K562 (cell line): ENCODE results near the gene RSRC1. TPM values are rescaled to one million over a fixed set of nuclear protein-coding genes. Genes with fewer than 3 reads are reported as not detected.
A peak's percentile ranks its signal among the peaks of the same experiment; 100 is the strongest.
"Not testable (repeated sequence)": the region's sequence is repeated elsewhere in the genome, so short reads cannot be mapped to it uniquely, and the experiment has no call there.

Experiments
- ATAC-seq: fragments of 200-7000 bp; cut with Tn5 transposase; 3 replicates; pipeline ENCODE4 v1.9.1; 2020; ENCODE audit warnings: moderate library complexity
- BruUV-seq: library from RNA; stranded (reverse); fragments of 400-500 nt; replicated peaks from 2 replicates; lab custom pipeline; 2021; lab: Mats Ljungman, UMichigan
- CTCF ChIA-PET: fragments of 300-600 bp; formaldehyde crosslinking; extraction: SDS; loops from one replicate; lab custom pipeline; 2021; ENCODE audit warnings: low intra/inter-chr PET ratio; lab: Yijun Ruan, JAX
- POLR2A ChIA-PET: fragments of 300-600, 350-650 bp; sonication (Branson Sonifier 250); formaldehyde crosslinking; extraction: SDS; loops from one replicate; lab custom pipeline; 2021; ENCODE audit warnings: antibody characterized with exemption, inconsistent platforms; lab: Yijun Ruan, JAX
- DNase-seq, 4 experiments: peaks; one replicate each; pipeline versions ENCODE4 v3.0.0 to v3.0.0-alpha.2; 2011 to 2018; ENCODE audit warnings: low spot score in 3 of 4, mixed read lengths in 3 of 4; ENCODE audit errors: extremely low read depth in 1 of 4
- FAIRE-seq: peaks from 2 replicates; lab custom pipeline; 2011; peaks lifted over from hg19 to GRCh38; lab: Jason Lieb, UNC
- H2AFZ ChIP-seq: 2 replicates; pipeline ENCODE4 v1.6.0; 2011; ENCODE audit warnings: low read depth, low read length, control low read depth, inconsistent platforms
- H3K27ac ChIP-seq: fragments of 200-600 bp; 3 replicates; pipeline ENCODE4 v1.8.0; 2011; ENCODE audit warnings: low read depth, mild to moderate bottlenecking, control low read depth, inconsistent platforms, low read length, moderate library complexity, mixed read lengths; ENCODE audit errors: extremely low read depth
- H3K27me3 ChIP-seq, 2 experiments: fragments of 300-600 bp in 1 of 2; 2 replicates in 1 of 2; 3 replicates in 1 of 2; pipeline versions ENCODE4 v1.6.0 to v1.8.0; 2011; ENCODE audit warnings: inconsistent platforms in 2 of 2, low read length in 2 of 2, mild to moderate bottlenecking in 1 of 2, mixed read lengths in 1 of 2, moderate library complexity in 1 of 2; ENCODE audit not compliant: control insufficient read depth in 2 of 2, insufficient read depth in 2 of 2
- H3K36me3 ChIP-seq: fragments of 300-600 bp; 3 replicates; pipeline ENCODE4 v1.8.0; 2011; ENCODE audit warnings: mild to moderate bottlenecking, low read length, inconsistent platforms; ENCODE audit not compliant: control insufficient read depth, insufficient read depth
- H3K4me1 ChIP-seq, 2 experiments: fragments of 200-600 bp in 1 of 2; replicated peaks in 1 of 2; 2 replicates in 1 of 2; 3 replicates in 1 of 2; pipeline versions ENCODE4 v1.5.1 to v1.8.0; 2011; ENCODE audit warnings: inconsistent platforms in 2 of 2, low read length in 2 of 2, mild to moderate bottlenecking in 1 of 2, mixed read lengths in 1 of 2, moderate library complexity in 1 of 2; ENCODE audit not compliant: control insufficient read depth in 2 of 2, insufficient read depth in 2 of 2
- H3K4me2 ChIP-seq: 2 replicates; pipeline ENCODE4 v1.6.1; 2011; ENCODE audit warnings: low read length, control low read depth, inconsistent platforms, mixed read lengths; ENCODE audit not compliant: insufficient read depth
- H3K4me3 ChIP-seq: fragments of 200-600 bp; sonication (generic), shearing (Covaris generic); 2 replicates; pipeline ENCODE4 v1.5.1; 2016; ENCODE audit warnings: control low read depth, inconsistent platforms
- H3K79me2 ChIP-seq: fragments of 200-600 bp; 3 replicates; pipeline ENCODE4 v1.8.0; 2011; ENCODE audit warnings: low read length, inconsistent platforms; ENCODE audit not compliant: control insufficient read depth, insufficient read depth
- H3K9ac ChIP-seq, 2 experiments: 2 replicates each; pipeline versions ENCODE4 v1.6.0 to v1.6.1; 2011; ENCODE audit warnings: low read depth in 2 of 2, low read length in 2 of 2, control low read depth in 1 of 2, inconsistent platforms in 1 of 2, mild to moderate bottlenecking in 1 of 2, mixed read lengths in 1 of 2; ENCODE audit not compliant: insufficient read depth in 1 of 2
- H3K9me1 ChIP-seq: one replicate; pipeline ENCODE4 v1.6.0; 2011; ENCODE audit warnings: inconsistent platforms, mild to moderate bottlenecking, low read length, moderate library complexity; ENCODE audit not compliant: control insufficient read depth, insufficient read depth
- H3K9me3 ChIP-seq: replicated peaks from 2 replicates; pipeline ENCODE4 v1.5.1; 2011; ENCODE audit warnings: low read depth, low read length, inconsistent platforms; ENCODE audit not compliant: control insufficient read depth, insufficient read depth
- H4K20me1 ChIP-seq: replicated peaks from 2 replicates; pipeline ENCODE4 v1.6.1; 2011; ENCODE audit warnings: low read length, inconsistent platforms, mixed read lengths; ENCODE audit not compliant: control insufficient read depth, insufficient read depth
- ARID1B ChIP-seq: fragments of 450-650 bp; IDR thresholded peaks from 2 replicates; pipeline ENCODE4 v1.6.1; 2016; ENCODE audit warnings: antibody characterized with exemption, mild to moderate bottlenecking, inconsistent platforms
- CBFA2T2 ChIP-seq: fragments of 450-650 bp; conservative IDR thresholded peaks from 2 replicates; pipeline ENCODE4 v1.6.1; 2017; ENCODE audit warnings: mild to moderate bottlenecking
- CBFA2T3 ChIP-seq: fragments of 450-650 bp; IDR thresholded peaks from 2 replicates; pipeline ENCODE4 v1.6.1; 2017
- NCOR1 ChIP-seq: fragments of 450-650 bp; IDR thresholded peaks from 2 replicates; pipeline ENCODE4 v1.6.1; 2016; ENCODE audit warnings: mild to moderate bottlenecking, moderate library complexity
- POLR2B ChIP-seq: fragments of 450-650 bp; IDR thresholded peaks from 2 replicates; pipeline ENCODE4 v1.6.1; 2018; ENCODE audit warnings: low read depth; ENCODE audit not compliant: partially characterized antibody
- TAL1 ChIP-seq: fragments of 450-650 bp; IDR thresholded peaks from 2 replicates; pipeline ENCODE4 v1.6.1; 2016; ENCODE audit warnings: mild to moderate bottlenecking
- TCF3 ChIP-seq: sonication (generic); formaldehyde crosslinking; IDR thresholded peaks from 2 replicates; pipeline ENCODE4 v1.4.0; 2020; ENCODE audit warnings: mild to moderate bottlenecking, missing genetic modification reagents
- ZNF143 ChIP-seq: sonication (generic); formaldehyde crosslinking; IDR thresholded peaks from 2 replicates; pipeline ENCODE4 v1.9.0; 2022; ENCODE audit warnings: mild to moderate bottlenecking, missing genetic modification reagents
- ZNF445 ChIP-seq: fragments of 250-450 bp; sonication (Bioruptor Pico); IDR thresholded peaks from 2 replicates; pipeline ENCODE4 v1.4.0; 2020; ENCODE audit warnings: low read depth, mild to moderate bottlenecking, moderate library complexity
- WGBS: fragments of 100-300 bp; shearing (Covaris generic); methylation state at CpG from one replicate; pipeline ENCODE4 v1.1.6; 2016; ENCODE audit warnings: low coverage, mixed read lengths; ENCODE audit not compliant: insufficient coverage; ENCODE audit errors: missing lambda C conversion rate; 5-methylcytosine and 5-hydroxymethylcytosine counted together
- in situ Hi-C: fragments of 300-500 bp; cut with MboI; formaldehyde crosslinking; loops from 4 replicates; pipeline ENCODE4 v1.15.0; 2018; ENCODE audit warnings: inconsistent platforms, mixed read lengths
- intact Hi-C: fragments of 100-400 bp; cut with micrococcal nuclease; formaldehyde crosslinking; loops from 2 replicates; pipeline ENCODE4 v1.14.2; 2022
- polyA plus RNA-seq, 8 experiments: library from polyadenylated mRNA; depleted of rRNA in 4 of 8; stranded (reverse) in 5 of 8; unstranded in 3 of 8; fragments of >200 nt; fragmentation: Nextera tagmentation in 2 of 8; fragmentation: Illumina TruSeq in 1 of 8; extraction: Ambion mirVana in 2 of 8; extraction: Trizol in 1 of 8; gene quantifications; 2 replicates each; pipeline versions ENCODE4 v1.2.1 to v1.2.3, GENCODE V29; 2011 to 2014; ENCODE audit warnings: inconsistent platforms in 1 of 8, missing spikeins in 1 of 8
- total RNA-seq, 7 experiments: library from RNA; depleted of rRNA in 6 of 7; stranded (reverse); fragments of >200 nt in 6 of 7; fragmentation: Illumina TruSeq in 2 of 7; extraction: Trizol in 2 of 7; gene quantifications; 2 replicates each; pipeline versions ENCODE4 v1.2.1 to v1.2.3, GENCODE V29; 2011 to 2021; ENCODE audit warnings: low replicate concordance in 1 of 7
- TF ChIP-seq, protein P1 (sequence below): conservative IDR thresholded peaks from 2 replicates; pipeline ENCODE4 v1.6.1; 2011; ENCODE audit warnings: low read depth, mild to moderate bottlenecking, low read length; ENCODE audit not compliant: control insufficient read depth

The RSRC1 gene
- total and polyA plus RNA-seq, 9 of the 15 experiments (the other 6 are each of a cell fraction or from before 2014, with no cell fraction given), result 19.3 to 128 (median 75.5) TPM

DNA sequence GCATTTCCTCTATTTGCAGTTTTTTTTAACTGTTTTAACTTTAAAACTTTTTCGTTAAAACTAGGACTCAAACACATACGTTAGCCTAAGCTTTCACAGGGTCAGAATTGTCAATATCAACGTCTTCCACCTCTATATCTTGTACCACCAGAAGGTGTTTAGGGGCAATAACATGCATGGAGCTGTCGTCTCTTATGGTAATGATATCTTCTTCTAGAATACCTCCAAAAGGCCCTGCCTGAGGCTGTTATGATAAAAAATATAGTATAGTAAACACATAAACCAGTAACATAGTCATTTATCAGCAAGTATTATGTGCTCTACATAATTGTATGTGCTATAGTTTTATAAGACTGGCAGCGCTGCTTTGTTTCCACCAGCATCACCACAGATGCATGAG is 384.8 kb downstream of the RSRC1 start:
- no peaks in the 10 kb centered on the region for H3K27me3 ChIP-seq
- BruUV-seq, result no TSS peak
- no peak overlapping the region for H3K4me3 ChIP-seq
- intact Hi-C loops (no loop called here), in situ Hi-C loops (no loop called here)
- no peak overlapping the region for H2AFZ ChIP-seq
- no peak for DNase-seq
- H3K4me2 ChIP-seq, result no peak overlapping the region
- peaks cover 0 to 8% of the 10 kb centered on the region in 2 experiments; a peak in 3 of 5 replicates for H3K4me1 ChIP-seq
- H3K79me2 ChIP-seq, result no peaks in the 10 kb centered on the region
- ChIA-PET CTCF (no interaction called here), POLR2A (no interaction called here)
- 3% methylated on average over 5 of the region's 5 CpGs for WGBS
- TF ChIP-seq POLR2B, result no peak
- TF ChIP-seq ZNF445 (CRISPR knock-in tag), result no peak
- TF ChIP-seq CBFA2T3, result peak; percentile 62
- TF ChIP-seq ARID1B, result peak; percentile 35; the same call in 1 of the 2 replicates
- TF ChIP-seq TAL1, result peak; percentile 31; the same call in 1 of the 2 replicates
- TF ChIP-seq CBFA2T2, result peak; percentile 34
- peak; percentile 71 for TF ChIP-seq TCF3
- no peak for TF ChIP-seq ZNF143 (CRISPR knock-in tag)
- TF ChIP-seq NCOR1, result 0 out of 2 replicates have a peak, but pooled peaks have one; percentile 38
- TF ChIP-seq, protein P1, sequence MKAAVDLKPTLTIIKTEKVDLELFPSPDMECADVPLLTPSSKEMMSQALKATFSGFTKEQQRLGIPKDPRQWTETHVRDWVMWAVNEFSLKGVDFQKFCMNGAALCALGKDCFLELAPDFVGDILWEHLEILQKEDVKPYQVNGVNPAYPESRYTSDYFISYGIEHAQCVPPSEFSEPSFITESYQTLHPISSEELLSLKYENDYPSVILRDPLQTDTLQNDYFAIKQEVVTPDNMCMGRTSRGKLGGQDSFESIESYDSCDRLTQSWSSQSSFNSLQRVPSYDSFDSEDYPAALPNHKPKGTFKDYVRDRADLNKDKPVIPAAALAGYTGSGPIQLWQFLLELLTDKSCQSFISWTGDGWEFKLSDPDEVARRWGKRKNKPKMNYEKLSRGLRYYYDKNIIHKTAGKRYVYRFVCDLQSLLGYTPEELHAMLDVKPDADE, result no peak
- no peak for FAIRE-seq
- no peak for ATAC-seq
- no peak overlapping the region for H3K9ac ChIP-seq
- no peaks in the 10 kb centered on the region for H3K36me3 ChIP-seq
- H4K20me1 ChIP-seq, result no peaks in the 10 kb centered on the region
- H3K9me1 ChIP-seq, result no peaks in the 10 kb centered on the region
- no peaks in the 10 kb centered on the region; the same call in 1 of the 2 replicates for H3K9me3 ChIP-seq
- H3K27ac ChIP-seq, result no peak overlapping the region

DNA sequence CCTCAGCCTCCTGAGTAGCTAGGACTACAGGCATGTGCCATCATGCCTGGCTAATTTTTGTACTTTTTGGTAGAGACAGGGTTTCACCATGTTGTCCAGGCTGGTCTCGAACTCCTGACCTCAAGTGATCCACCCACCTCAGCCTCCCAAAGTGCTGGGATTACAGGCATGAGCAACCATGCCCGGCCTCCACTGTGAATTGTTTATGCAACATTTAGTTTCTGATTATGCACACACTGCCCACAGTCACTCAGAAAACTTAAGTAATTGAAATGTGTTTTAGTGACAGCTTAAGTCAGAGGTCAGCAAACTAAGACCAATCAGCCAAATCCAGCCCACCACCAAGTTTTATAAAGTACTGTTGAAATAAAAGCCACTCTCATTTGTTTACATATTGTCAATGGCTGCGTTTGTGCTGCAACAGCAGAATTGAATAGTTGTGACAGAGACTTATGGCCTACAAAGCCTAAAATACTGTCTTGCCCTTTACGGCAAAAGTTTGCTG is 385.6 kb downstream of the RSRC1 start:
- H3K4me2 ChIP-seq, intact Hi-C loops, H3K36me3 ChIP-seq, ATAC-seq, in situ Hi-C loops, POLR2A ChIA-PET, DNase-seq, H3K4me1 ChIP-seq, H3K9ac ChIP-seq, H3K27ac ChIP-seq, H4K20me1 ChIP-seq, H3K27me3 ChIP-seq, H3K4me3 ChIP-seq, H2AFZ ChIP-seq, H3K9me1 ChIP-seq, H3K79me2 ChIP-seq, CTCF ChIA-PET, FAIRE-seq, H3K9me3 ChIP-seq, BruUV-seq: not testable (repeated sequence)
- WGBS, result 66% methylated on average over 4 of the region's 4 CpGs
